IMR-90 (cell line): ENCODE measurements around the gene DEDD2.

Experiments used
- CTCF ChIP-seq: conservative IDR thresholded peaks from 2 replicates; pipeline ENCODE4 v1.5.1; 2012; ENCODE audit warnings: mild to moderate bottlenecking, low read depth, low read length, improper control_type of control experiment
- MAFK ChIP-seq: IDR thresholded peaks from 2 replicates; pipeline ENCODE4 v1.6.1; 2012; ENCODE audit warnings: low read depth, low read length, improper control_type of control experiment

GRCh38 chr19:42150911-42151361 lies 66.5 kb downstream of the DEDD2 start:
- TF ChIP-seq CTCF (no peak), MAFK (no peak)
